Mesothelial cell of epicardium (in vitro differentiated cells): Measurements from ENCODE around the gene NOP9. TPM values are rescaled to one million over a fixed set of nuclear protein-coding genes. Genes with fewer than 3 reads are reported as not detected.

Experiments used
- DNase-seq, 2 experiments: peaks; one replicate each; pipeline ENCODE4 v3.0.0; 2021; ENCODE audit warnings: low spot score in 2 of 2; ENCODE audit not compliant: unreplicated experiment in 2 of 2
- H3K27ac Mint-ChIP-seq: 2 replicates; pipeline ENCODE4 v1.8.0; 2021; ENCODE audit warnings: mixed read lengths
- H3K27me3 Mint-ChIP-seq: 2 replicates; pipeline ENCODE4 v1.8.0; 2021; ENCODE audit warnings: low read depth, mixed read lengths
- H3K36me3 Mint-ChIP-seq: 2 replicates; pipeline ENCODE4 v1.8.0; 2021; ENCODE audit warnings: mixed read lengths
- H3K4me1 Mint-ChIP-seq: 2 replicates; pipeline ENCODE4 v1.8.0; 2021; ENCODE audit warnings: mixed read lengths
- H3K4me3 Mint-ChIP-seq: 2 replicates; pipeline ENCODE4 v1.8.0; 2021; ENCODE audit warnings: mild to moderate bottlenecking, moderate library complexity, mixed read lengths
- H3K9me3 Mint-ChIP-seq: 2 replicates; pipeline ENCODE4 v1.8.0; 2021; ENCODE audit warnings: mixed read lengths
- total RNA-seq: library from RNA; stranded (reverse); gene quantifications from 3 replicates; pipeline ENCODE4 v1.2.1, GENCODE V29; 2021
- TF ChIP-seq, protein P1 (sequence below): fragments of 200-600 bp; sonication (generic); IDR thresholded peaks from one replicate; pipeline ENCODE4 v1.5.0; 2021; ENCODE audit warnings: antibody characterized with exemption; ENCODE audit not compliant: unreplicated experiment

NOP9 gene
- total RNA-seq, 1 donor from 2014 or later = 30.8 TPM

DNA sequence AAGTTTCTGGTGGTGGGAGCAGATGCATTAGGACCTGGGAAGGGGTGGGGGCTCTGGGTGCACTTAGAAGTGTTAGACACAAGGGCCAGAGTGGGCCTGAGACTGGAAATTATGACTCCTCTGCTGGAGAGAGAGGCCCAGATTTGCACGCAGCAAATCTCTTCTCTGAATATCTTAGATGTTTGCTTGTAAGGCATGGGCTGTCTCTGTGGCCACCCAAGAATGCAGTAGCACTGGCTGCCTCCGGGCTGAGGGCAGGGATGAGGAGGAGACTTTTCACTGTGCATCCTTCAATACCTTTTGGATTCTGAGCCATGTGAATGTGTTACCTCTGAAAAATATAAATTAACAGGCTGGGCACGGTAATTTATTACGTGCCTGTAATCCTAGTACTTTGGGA, 14.3 kb upstream of the NOP9 start:
- peaks cover under 1% of the 10 kb centered on the region for H3K36me3 Mint-ChIP-seq
- H3K9me3 Mint-ChIP-seq = no peaks in the 10 kb centered on the region
- H3K4me1 Mint-ChIP-seq = peaks cover 26% of the 10 kb centered on the region
- H3K27me3 Mint-ChIP-seq = no peaks in the 10 kb centered on the region
- H3K4me3 Mint-ChIP-seq = no peak overlapping the region
- TF ChIP-seq, protein P1, sequence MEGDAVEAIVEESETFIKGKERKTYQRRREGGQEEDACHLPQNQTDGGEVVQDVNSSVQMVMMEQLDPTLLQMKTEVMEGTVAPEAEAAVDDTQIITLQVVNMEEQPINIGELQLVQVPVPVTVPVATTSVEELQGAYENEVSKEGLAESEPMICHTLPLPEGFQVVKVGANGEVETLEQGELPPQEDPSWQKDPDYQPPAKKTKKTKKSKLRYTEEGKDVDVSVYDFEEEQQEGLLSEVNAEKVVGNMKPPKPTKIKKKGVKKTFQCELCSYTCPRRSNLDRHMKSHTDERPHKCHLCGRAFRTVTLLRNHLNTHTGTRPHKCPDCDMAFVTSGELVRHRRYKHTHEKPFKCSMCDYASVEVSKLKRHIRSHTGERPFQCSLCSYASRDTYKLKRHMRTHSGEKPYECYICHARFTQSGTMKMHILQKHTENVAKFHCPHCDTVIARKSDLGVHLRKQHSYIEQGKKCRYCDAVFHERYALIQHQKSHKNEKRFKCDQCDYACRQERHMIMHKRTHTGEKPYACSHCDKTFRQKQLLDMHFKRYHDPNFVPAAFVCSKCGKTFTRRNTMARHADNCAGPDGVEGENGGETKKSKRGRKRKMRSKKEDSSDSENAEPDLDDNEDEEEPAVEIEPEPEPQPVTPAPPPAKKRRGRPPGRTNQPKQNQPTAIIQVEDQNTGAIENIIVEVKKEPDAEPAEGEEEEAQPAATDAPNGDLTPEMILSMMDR = no peak
- peak overlapping the region; percentile 35 for H3K27ac Mint-ChIP-seq
- DNase-seq = no peak

DNA sequence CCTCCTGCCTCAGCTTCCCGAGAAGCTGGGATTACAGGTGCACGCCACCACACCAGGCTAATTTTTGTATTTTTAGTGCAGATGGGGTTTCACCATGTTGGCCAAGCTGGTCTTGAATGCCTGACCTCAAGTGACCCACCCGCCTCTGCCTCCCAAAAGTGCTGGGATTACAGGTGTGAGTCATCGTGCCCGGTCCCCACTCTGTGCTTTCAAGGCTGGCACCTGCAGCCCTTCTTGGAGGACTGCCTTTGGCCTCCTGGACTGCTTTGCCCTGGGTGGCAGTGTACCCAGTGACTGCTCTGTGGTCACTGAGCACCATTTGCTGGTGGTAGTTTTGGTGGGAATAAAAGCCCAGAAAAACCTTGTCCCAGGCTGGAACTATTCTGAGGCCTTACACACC, 12.7 kb upstream of the NOP9 start:
- TF ChIP-seq, protein P1 = no peak
- no peak for DNase-seq
- H3K36me3 Mint-ChIP-seq = peaks cover 8% of the 10 kb centered on the region
- H3K27ac Mint-ChIP-seq = no peak overlapping the region
- H3K4me1 Mint-ChIP-seq = peaks cover 26% of the 10 kb centered on the region
- no peak overlapping the region for H3K4me3 Mint-ChIP-seq
- H3K9me3 Mint-ChIP-seq = no peaks in the 10 kb centered on the region
- H3K27me3 Mint-ChIP-seq = no peaks in the 10 kb centered on the region

DNA sequence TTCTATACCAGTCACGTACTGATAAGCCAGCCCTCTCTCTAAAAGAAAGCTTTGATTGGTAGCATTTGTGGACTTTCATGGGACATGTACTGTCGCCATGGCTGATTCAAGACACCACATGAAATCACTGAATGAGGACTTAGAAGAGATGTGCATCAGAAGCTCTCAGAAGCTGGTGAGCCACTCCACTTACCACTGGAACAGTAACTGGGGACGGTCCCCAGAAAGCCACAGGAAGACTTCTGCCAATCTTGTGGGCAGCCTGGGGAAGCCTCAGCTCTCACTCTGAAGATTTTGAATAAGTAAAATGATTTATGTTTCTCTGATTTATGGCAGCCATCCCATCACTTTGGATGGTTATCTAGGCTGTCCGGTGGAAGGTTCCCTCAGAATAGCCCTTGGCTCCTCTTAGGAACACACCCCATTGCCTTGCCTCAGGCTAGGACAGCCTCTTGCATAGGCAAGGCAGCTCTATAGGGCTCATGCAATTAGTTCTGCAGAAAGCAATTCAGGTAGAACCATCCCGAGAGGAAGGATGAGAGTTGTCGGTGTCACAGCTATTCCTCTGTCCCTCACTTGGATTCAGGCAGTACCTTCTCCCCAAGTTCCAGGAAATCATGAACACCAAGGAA, 9.9 kb upstream of the NOP9 start:
- no peak overlapping the region for H3K4me3 Mint-ChIP-seq
- TF ChIP-seq, protein P1 = no peak
- peaks cover 9% of the 10 kb centered on the region for H3K36me3 Mint-ChIP-seq

DNA sequence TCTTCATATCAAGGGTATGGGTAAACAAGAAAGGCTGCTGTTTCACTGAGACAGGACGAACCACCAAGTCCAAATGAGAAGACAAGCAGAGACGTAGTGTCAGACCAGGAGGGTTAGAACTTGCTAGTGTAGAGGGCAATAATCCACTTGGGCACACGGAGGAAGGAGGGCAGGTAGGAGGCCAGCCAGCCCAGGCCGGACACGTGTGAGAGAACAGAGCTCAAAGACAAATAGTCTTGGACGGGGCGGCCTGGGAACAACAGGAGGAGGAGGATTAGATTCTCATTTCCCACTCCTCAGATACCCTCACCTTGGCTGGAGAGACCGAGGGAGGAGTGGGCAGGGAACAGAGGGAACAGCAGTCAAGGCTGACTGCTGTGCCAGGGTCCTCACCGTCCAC, 8.9 kb upstream of the NOP9 start:
- Mint-ChIP-seq H3K27ac (no peak overlapping the region), H3K9me3 (no peaks in the 10 kb centered on the region), H3K4me1 (peaks cover 5% of the 10 kb centered on the region), H3K4me3 (no peak overlapping the region), H3K27me3 (no peaks in the 10 kb centered on the region), H3K36me3 (peaks cover 9% of the 10 kb centered on the region)
- TF ChIP-seq, protein P1 = no peak
- no peak for DNase-seq

More for the DNA sequence above, 9.9 kb upstream of the NOP9 start:
- Mint-ChIP-seq H3K27ac (no peak overlapping the region), H3K27me3 (no peaks in the 10 kb centered on the region), H3K4me1 (peaks cover 12% of the 10 kb centered on the region), H3K9me3 (no peaks in the 10 kb centered on the region)
- DNase-seq = no peak

DNA sequence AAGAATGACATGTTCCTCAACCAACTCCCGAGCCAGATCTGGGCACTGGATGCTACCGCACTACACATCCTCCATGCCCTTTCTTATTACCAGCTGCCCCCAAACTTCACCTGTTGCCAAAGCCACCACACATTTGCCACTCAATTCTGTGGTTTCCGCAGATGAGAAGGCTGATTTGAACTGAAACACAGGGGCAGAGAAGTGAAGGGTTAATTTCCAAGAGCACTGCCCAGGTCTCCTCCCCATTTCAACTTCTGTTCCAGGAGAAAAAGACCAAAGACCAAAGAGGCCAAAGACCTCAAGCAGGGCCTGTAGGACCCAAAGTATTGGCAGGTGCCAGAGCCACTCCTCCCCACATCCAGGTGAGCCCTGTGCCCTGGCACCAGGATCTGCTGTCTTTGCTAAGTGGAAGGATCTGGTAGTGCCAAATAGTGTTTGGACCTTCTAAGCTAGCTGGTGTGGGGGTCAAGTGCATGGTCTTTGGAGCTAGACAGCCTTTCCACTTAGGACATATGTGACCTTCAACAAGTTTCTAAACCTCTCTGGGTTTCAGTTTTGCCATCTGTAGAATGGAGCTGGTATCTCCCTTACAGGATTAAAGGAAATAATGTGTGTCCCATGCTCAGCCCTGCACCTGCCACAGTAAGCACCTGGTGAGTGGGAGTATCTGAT, 8.1 kb upstream of the NOP9 start:
- no peak for DNase-seq
- H3K36me3 Mint-ChIP-seq = peaks cover 9% of the 10 kb centered on the region
- TF ChIP-seq, protein P1 = no peak
- H3K27me3 Mint-ChIP-seq = no peaks in the 10 kb centered on the region
- H3K4me1 Mint-ChIP-seq = no peaks in the 10 kb centered on the region
- no peak overlapping the region for H3K4me3 Mint-ChIP-seq
- no peaks in the 10 kb centered on the region for H3K9me3 Mint-ChIP-seq
- H3K27ac Mint-ChIP-seq = no peak overlapping the region
